ENCODE results near the gene USP17L17.
"Not testable (repeated sequence)": the region's sequence is repeated elsewhere in the genome, so short reads cannot be mapped to it uniquely, and the experiment has no call there.

Gene USP17L17

DNA sequence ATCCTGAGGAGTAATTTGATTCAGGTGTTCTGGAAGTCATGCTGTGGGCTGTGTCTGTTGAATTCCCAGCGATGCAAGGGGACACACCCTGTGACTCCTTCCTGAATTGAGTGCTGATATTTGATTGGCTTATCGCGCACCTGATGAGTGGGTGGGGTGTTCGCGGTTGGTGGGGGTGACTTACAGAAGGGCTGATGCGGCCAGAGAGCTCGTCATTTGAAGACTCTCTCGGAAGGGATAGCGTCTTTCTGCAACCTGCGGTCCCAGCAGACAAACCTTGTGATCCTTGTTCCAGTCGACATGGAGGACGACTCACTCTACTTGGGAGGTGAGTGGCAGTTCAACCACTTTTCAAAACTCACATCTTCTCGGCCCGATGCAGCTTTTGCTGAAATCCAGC is at the start of gene USP17L17:
USP17L17 (plus strand) TSS at position 301 of the 400 bp plus-strand sequence; CDS start at position 301, 0 bp downstream.
- not testable (repeated sequence) for H3K4me3 ChIP-seq (ENCODE audit: control insufficient read depth, low read depth, low read length); DNase-seq (ENCODE audit: low read depth)

GRCh38 chr4:9210357-9210756 is 33.3 kb upstream of the USP17L17 start, which contains the start of gene USP17L10:
Gene USP17L10, plus strand, starts transcription at chr4:9210657. Its CDS starts 0 bp downstream, at chr4:9210657.
- not testable (repeated sequence) for H3K4me3 ChIP-seq (ENCODE audit: control insufficient read depth, low read depth, low read length)

GRCh38 chr4:9214701-9215100 is 29.0 kb upstream of the USP17L17 start:
- DNase-seq (ENCODE audit: low read depth); H3K4me3 ChIP-seq (ENCODE audit: control insufficient read depth, low read depth, low read length): not testable (repeated sequence)

More at GRCh38 chr4:9210357-9210756, 33.3 kb upstream of the USP17L17 start, which contains the start of gene USP17L10:
- not testable (repeated sequence) for DNase-seq (ENCODE audit: low read depth)

- not testable (repeated sequence) for H3K4me3 ChIP-seq (ENCODE audit: control insufficient read depth, low read depth, low read length); DNase-seq (ENCODE audit: low read depth)
These were observed 28.6 kb upstream of the USP17L17 start, which contains the start of gene USP17L11 for GRCh38 chr4:9215105-9215504. Gene USP17L11, plus strand, starts transcription at chr4:9215405. Its CDS starts 0 bp downstream, at chr4:9215405.

GRCh38 chr4:9219852-9220251 is 23.8 kb upstream of the USP17L17 start, which contains the start of gene USP17L12:
Gene USP17L12, plus strand, starts transcription at chr4:9220152. Its CDS starts 0 bp downstream, at chr4:9220152.
- not testable (repeated sequence) for DNase-seq (ENCODE audit: low read depth); H3K4me3 ChIP-seq (ENCODE audit: control insufficient read depth, low read depth, low read length)

- not testable (repeated sequence) for DNase-seq (ENCODE audit: low read depth); H3K4me3 ChIP-seq (ENCODE audit: control insufficient read depth, low read depth, low read length)
These were observed 19.1 kb upstream of the USP17L17 start, which contains the start of gene USP17L13 for GRCh38 chr4:9224596-9224995. Gene USP17L13, plus strand, starts transcription at chr4:9224896. Its CDS starts 0 bp downstream, at chr4:9224896.

DNA sequence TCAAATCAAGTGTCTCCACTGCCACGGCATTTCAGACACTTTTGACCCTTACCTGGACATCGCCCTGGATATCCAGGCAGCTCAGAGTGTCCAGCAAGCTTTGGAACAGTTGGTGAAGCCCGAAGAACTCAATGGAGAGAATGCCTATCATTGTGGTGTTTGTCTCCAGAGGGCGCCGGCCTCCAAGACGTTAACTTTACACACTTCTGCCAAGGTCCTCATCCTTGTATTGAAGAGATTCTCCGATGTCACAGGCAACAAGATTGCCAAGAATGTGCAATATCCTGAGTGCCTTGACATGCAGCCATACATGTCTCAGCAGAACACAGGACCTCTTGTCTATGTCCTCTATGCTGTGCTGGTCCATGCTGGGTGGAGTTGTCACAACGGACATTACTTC is 13.4 kb upstream of the USP17L17 start:
- DNase-seq (ENCODE audit: low read depth); H3K4me3 ChIP-seq (ENCODE audit: control insufficient read depth, low read depth, low read length): not testable (repeated sequence)

DNA sequence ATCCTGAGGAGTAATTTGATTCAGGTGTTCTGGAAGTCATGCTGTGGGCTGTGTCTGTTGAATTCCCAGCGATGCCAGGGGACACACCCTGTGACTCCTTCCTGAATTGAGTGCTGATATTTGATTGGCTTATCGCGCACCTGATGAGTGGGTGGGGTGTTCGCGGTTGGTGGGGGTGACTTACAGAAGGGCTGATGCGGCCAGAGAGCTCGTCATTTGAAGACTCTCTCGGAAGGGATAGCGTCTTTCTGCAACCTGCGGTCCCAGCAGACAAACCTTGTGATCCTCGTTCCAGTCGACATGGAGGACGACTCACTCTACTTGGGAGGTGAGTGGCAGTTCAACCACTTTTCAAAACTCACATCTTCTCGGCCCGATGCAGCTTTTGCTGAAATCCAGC is 9.6 kb upstream of the USP17L17 start, which contains the start of gene USP17L15:
USP17L15 (plus strand) TSS at position 301 of the 400 bp plus-strand sequence; CDS start at position 301, 0 bp downstream.
- not testable (repeated sequence) for H3K4me3 ChIP-seq (ENCODE audit: control insufficient read depth, low read depth, low read length); DNase-seq (ENCODE audit: low read depth)

DNA sequence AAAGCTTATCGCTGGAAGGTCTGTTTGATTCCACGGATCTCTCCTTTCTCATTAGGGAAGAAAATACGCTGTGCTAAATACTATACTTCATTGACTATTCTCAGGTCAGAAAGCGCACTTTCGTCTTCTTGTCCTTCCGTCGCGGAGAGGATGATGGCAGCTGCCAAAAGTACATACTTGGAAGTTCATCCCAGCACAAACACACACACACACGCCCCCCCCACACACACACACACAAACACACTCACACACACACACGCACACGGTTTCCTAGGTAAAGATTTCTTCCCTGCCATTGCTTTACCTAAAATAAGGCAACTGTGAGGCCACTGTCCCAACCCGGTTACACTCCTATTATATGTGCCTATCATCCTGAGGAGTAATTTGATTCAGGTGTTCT is 5.2 kb upstream of the USP17L17 start:
- not testable (repeated sequence) for H3K4me3 ChIP-seq (ENCODE audit: control insufficient read depth, low read depth, low read length); DNase-seq (ENCODE audit: low read depth)

GRCh38 chr4:9247953-9248680 is 4.4 kb downstream of the USP17L17 start, which contains the start of gene USP17L18:
Gene USP17L18, plus strand, starts transcription at chr4:9248630. Its CDS starts 0 bp downstream, at chr4:9248630.
- not testable (repeated sequence) for DNase-seq (ENCODE audit: low read depth); H3K4me3 ChIP-seq (ENCODE audit: control insufficient read depth, low read depth, low read length)

- DNase-seq (ENCODE audit: low read depth); H3K4me3 ChIP-seq (ENCODE audit: control insufficient read depth, low read depth, low read length): not testable (repeated sequence)
These were observed 9.4 kb downstream of the USP17L17 start, which contains the start of gene USP17L19 for GRCh38 chr4:9253078-9253477. Gene USP17L19, plus strand, starts transcription at chr4:9253378. Its CDS starts 0 bp downstream, at chr4:9253378.

- not testable (repeated sequence) for DNase-seq (ENCODE audit: low read depth)
These were observed 14.1 kb downstream of the USP17L17 start, which contains the start of gene USP17L20 for GRCh38 chr4:9257824-9258223. Gene USP17L20, plus strand, starts transcription at chr4:9258124. Its CDS starts 0 bp downstream, at chr4:9258124.

DNA sequence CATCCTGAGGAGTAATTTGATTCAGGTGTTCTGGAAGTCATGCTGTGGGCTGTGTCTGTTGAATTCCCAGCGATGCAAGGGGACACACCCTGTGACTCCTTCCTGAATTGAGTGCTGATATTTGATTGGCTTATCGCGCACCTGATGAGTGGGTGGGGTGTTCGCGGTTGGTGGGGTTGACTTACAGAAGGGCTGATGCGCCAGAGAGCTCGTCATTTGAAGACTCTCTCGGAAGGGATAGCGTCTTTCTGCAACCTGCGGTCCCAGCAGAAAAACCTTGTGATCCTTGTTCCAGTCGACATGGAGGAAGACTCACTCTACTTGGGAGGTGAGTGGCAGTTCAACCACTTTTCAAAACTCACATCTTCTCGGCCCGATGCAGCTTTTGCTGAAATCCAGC is 18.9 kb downstream of the USP17L17 start, which contains the start of gene USP17L21:
USP17L21 (plus strand) TSS at position 301 of the 400 bp plus-strand sequence; CDS start at position 301, 0 bp downstream.
- not testable (repeated sequence) for DNase-seq (ENCODE audit: low read depth)

More at GRCh38 chr4:9257824-9258223, 14.1 kb downstream of the USP17L17 start, which contains the start of gene USP17L20:
- not testable (repeated sequence) for H3K4me3 ChIP-seq (ENCODE audit: control insufficient read depth, low read depth, low read length)

DNA sequence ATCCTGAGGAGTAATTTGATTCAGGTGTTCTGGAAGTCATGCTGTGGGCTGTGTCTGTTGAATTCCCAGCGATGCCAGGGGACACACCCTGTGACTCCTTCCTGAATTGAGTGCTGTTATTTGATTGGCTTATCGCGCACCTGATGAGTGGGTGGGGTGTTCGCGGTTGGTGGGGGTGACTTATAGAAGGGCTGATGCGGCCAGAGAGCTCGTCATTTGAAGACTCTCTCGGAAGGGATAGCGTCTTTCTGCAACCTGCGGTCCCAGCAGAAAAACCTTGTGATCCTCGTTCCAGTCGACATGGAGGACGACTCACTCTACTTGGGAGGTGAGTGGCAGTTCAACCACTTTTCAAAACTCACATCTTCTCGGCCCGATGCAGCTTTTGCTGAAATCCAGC is 23.6 kb downstream of the USP17L17 start, which contains the start of gene USP17L22:
USP17L22 (plus strand) TSS at position 301 of the 400 bp plus-strand sequence; CDS start at position 301, 0 bp downstream.
- not testable (repeated sequence) for H3K4me3 ChIP-seq (ENCODE audit: control insufficient read depth, low read depth, low read length); DNase-seq (ENCODE audit: low read depth)

More for the DNA sequence above, 18.9 kb downstream of the USP17L17 start, which contains the start of gene USP17L21:
- H3K4me3 ChIP-seq (ENCODE audit: control insufficient read depth, low read depth, low read length) = not testable (repeated sequence)

- DNase-seq (ENCODE audit: low read depth) = not testable (repeated sequence)
These were observed 28.0 kb downstream of the USP17L17 start for GRCh38 chr4:9271719-9272118.

More at GRCh38 chr4:9271719-9272118, 28.0 kb downstream of the USP17L17 start:
- H3K4me3 ChIP-seq (ENCODE audit: control insufficient read depth, low read depth, low read length) = not testable (repeated sequence)
